ENCODE results near the gene CELSR2.

The CELSR2 gene

GRCh38 chr1:109280862-109281261 is 31.5 kb downstream of the CELSR2 start:
- no peak for DNase-seq (ENCODE audit: low read depth, low spot score)

DNA sequence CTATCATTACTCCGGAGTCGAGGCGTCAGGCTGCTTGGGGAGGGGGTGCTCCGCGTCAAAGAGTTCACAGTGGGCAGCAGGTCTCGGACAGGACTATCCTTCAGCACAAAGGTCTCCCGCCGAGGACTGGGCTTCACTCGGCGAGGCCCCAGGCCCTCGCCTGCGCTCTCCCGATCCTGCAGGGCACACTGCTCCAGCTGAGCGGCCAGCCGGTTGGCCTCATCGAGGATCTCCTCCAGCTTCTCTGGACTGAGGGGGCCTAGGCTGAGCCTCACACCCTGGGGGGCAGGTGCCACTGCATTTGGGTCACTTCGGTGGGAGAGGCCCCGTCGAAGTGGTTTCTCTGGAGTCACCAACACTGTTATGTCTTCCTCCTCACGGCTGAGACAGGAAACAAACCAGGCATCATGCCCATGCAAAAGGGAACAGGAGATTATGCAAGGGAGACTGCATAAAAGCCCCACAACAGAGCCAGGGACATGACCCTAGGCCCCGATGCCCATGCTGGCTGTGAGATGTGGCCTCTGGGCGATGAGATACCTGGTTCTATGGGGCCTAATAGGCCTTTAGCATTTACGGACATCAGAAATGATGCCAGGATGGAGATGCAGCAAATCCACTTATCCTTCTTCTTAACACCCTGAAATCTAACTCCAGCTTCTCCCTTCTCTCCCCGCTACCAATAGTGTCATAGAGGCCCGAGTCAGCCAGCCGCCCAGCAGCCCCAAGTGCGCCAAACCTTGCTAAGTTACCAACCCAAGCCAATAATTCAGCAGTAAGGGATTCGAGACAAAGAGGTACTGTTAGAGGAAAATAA is 32.5 kb downstream of the CELSR2 start:
- peak; percentile 45 for DNase-seq (ENCODE audit: low read depth, low spot score)

GRCh38 chr1:109282497-109282951 is 33.2 kb downstream of the CELSR2 start:
- DNase-seq (ENCODE audit: low read depth, low spot score), result no peak

DNA sequence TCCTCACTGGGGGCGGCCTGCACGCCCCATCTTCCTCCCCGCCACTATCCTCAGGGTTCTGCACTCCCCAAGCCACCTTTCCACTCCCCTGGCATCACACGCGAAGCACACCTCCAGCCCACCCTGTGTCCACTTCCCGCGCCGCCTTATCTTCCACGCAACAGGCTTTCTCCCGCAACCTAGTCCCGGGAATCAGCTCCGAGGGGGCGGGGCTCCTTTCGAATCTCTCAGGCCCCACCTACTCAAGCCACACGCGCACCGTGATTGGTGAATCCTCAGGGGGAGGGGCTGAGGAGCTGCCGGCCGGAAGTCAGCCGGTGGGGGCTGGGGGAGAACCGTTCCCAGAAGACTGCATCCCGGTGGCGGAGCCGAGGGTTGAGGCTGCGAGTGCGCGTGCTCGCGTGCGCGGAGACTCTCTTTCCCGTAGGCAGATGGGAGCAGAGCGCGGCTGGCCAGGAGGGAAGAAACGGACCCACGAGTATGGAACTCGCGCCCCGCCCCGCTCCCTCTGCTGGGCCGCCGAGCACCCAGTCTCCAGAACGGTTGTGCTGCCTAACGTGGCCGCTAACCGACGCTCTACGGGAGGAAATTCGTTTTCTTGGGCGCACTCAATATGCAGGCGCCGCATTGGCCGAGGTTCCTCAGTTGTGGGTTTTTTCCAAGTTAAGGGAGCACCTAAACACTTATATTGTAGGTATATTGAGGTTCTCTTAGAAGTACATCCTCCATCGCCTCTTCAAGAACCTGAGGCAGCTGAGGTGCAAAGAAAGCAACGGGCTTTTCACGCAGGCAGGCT is 33.8 kb downstream of the CELSR2 start, which contains the start of gene PSRC1:
Gene PSRC1, minus strand, starts transcription at position 194 of the 796 bp plus-strand sequence.
- peak; percentile 97 for DNase-seq (ENCODE audit: low read depth, low spot score)

DNA sequence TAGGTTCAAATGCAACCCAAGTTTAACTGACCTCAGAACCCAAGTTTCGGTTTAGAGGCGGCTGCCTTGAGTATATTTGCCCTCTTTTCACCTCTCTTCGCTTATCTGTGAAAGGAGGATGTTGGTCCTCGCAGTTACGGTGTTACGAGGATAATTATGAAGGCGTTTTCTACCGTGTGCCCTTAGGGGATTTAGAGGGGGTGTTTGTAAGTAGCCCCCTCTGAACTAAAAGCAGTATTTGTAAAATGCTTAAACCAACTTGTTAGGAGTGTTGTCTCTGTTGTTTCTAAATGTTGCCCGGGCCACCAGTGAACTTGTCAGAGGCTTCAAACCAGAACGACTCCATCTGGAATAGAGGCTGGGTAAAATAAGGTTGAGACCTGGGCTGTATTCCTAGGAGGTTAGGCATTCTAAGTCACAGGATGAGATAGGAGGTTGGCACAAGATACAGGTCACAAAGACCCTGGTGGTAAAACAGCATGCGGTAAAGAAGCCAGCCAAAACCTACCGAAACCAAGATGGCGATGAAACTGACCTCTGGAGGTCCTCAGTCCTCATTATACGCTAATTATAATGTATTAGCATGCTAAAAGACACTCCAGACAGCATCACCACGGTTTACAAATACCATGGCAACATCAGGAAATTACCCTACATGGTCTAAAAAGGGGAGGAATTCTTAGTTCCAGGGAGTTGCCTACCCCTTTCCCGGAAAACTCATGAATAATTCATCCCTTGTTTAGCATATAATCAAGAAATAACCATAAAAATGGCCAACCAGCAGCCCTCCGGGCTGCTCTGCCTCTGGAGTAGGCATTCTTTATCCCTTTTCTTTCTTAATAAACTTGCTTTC is 34.6 kb downstream of the CELSR2 start:
- DNase-seq (ENCODE audit: low read depth, low spot score), result peak; percentile 44

DNA sequence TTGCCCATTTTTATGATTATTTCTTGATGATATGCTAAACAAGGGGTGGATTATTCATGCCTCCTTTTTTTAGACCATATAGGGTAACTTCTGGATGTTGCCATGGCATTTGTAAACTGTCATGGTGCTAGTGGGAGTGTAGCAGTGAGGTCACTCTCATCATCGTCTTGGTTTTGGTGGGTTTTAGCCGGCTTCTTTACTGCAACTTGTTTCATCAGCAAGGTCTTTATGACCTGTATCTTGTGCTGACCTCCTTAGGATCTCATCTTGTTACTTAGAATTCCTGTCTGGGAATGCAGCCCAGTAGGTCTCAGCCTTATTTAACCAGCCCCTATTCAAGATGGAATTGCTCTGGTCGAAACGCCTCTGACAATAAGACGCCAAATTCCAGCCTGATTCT is 37.4 kb downstream of the CELSR2 start:
- DNase-seq (ENCODE audit: low read depth, low spot score), result peak; percentile 39

DNA sequence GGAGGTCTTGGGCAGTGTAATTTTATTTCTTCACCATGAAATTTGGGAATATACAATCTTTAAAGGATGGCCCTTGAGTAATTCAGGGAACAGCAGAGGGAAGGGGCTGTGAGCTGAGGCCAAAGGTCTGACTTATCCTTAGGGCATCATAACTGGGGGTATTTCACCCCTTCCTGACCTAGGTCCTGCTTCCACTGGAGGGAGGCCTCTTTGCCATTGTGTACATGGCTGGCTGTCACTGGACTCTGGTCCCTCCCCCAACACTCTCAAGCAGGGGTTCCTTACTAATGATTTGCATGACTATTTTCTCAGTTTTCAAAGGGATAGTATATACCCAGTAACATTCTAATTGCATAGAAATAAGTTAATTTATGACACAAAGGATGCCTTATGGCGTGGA is 40.8 kb downstream of the CELSR2 start:
- no peak for DNase-seq (ENCODE audit: low read depth, low spot score)

DNA sequence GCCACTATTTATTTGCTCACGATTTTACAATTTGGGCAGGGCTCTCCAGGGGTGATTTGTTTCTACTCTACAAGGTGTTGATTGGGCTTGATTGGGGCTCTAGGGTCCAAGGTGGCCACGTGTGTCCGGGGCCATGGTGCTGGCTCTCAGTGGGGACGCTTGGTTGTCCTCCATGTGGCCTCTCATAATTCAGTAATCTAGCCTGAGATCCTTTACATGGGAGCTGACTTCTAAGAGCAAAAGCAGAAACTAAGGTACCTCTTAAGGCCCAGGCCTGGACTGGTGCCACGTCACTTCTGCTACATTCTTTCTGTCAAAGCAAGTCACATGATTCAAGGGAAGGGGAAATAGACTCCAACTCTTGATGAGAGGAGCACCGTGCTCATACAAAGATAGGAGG is 41.7 kb downstream of the CELSR2 start:
- DNase-seq (ENCODE audit: low read depth, low spot score), result no peak

DNA sequence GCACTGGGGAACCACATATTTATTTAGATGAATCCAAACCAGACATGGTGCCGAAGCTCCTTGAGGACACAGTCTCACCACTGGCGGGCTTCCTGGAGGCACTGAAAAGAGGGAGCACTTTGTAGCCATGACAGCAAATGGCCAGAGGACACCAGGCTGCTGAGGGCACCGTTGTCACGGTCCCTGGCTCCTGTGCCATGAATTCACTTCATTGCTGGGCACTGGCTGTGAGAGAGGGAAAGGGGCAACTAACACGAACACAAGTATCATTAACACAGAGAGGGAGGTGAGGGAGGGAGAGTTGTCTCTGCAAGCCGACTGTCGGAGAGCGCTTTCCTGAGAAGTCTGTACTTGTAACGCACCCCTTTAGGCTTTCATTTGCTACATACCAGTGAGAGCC is 43.0 kb downstream of the CELSR2 start:
- no peak for DNase-seq (ENCODE audit: low read depth, low spot score)

GRCh38 chr1:109293026-109293425 is 43.7 kb downstream of the CELSR2 start:
- DNase-seq (ENCODE audit: low read depth, low spot score), result no peak

DNA sequence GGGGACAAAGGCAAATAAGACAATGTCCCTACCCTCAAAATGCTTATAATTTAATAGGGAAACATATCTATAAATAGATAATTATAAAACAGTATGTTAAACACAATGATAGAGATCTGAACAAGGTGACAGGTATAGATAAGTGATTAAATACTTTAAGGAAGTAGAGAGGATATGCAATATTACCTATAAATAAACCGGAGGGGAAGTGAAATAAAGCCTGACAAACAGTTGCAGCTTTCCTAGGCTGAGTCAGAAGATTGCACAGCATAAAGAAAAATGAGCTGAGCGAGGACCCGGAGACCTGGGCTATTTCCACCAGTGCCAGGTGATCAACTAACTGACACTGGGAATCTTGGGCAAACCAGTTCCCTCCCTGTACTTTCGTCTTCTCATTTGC is 45.1 kb downstream of the CELSR2 start:
- no peak for DNase-seq (ENCODE audit: low read depth, low spot score)

DNA sequence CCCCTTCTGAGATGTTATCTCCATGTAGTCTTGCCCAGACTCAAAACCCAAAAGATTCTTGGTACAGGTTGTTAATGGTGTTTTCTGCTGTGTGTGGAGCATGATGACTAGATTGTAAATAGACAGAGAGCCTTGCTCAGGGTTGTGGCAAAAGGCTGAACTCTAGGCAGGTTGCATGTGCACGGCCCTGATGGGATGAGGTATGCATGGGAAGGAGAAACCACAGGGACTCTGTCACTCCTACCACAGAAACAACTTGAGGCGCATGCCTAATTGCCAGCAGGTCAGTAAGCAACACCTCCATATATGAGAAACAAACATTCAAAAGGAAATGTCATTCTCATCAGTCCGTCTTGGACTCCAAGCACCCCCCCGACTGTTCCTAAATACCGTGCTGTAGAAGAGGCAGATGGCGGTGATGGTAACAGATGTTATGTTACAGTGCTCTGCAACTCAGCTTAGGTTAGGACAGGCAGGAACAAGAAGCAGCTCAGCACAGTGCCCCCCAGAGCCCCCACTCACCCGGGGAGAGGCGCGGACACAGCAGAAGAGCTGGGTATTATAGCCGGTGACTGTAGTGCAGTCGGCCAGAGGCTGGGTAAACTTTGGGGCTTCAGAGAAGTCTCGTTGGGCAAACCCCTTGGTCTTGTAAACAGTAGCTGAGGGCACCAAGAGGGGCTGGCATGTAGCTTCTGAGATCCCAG is 46.5 kb downstream of the CELSR2 start:
- no peak for DNase-seq (ENCODE audit: low read depth, low spot score)

- no peak for DNase-seq (ENCODE audit: low read depth, low spot score)
These were observed 47.4 kb downstream of the CELSR2 start for GRCh38 chr1:109296782-109297181.

GRCh38 chr1:109298666-109299557 is 49.6 kb downstream of the CELSR2 start:
- DNase-seq (ENCODE audit: low read depth, low spot score), result peak; percentile 73

GRCh38 chr1:109299558-109300343 is 50.4 kb downstream of the CELSR2 start:
- DNase-seq (ENCODE audit: low read depth, low spot score), result no peak

GRCh38 chr1:109300650-109301151 is 51.4 kb downstream of the CELSR2 start:
- no peak for DNase-seq (ENCODE audit: low read depth, low spot score)

DNA sequence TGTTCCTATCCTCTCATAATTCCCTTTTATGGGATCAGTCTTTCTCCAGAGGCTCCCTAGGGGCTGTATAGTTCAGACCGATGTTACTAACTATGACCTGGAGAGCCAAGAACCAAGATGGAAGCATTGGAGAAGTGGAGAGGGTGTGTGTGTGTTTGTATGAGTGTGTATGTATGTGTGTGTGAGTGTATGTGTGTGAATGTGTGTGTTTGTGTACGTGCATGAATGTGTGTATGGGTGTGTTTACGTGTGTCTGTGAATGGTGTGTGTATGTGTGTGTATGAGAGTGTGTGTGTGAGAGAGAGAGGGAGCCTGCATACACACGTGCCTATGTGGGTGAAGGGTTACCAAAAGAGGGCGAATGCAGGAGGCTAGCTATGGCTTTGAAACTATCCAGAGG is 52.5 kb downstream of the CELSR2 start:
- DNase-seq (ENCODE audit: low read depth, low spot score), result no peak

- no peak for DNase-seq (ENCODE audit: low read depth, low spot score)
These were observed 55.0 kb downstream of the CELSR2 start for GRCh38 chr1:109304226-109304920.

Data from ELF-1 (cell line).